HCT116 (cell line): ENCODE measurements around the gene CD8A. TPM values are rescaled to one million over a fixed set of nuclear protein-coding genes. Genes with fewer than 3 reads are reported as not detected.

ENCODE experiments used
- ATAC-seq: fragments of 200-7000 bp; cut with Tn5 transposase; 2 replicates; pipeline ENCODE4 v1.9.1; 2020; ENCODE audit warnings: mild to moderate bottlenecking, moderate library complexity
- BruUV-seq: library from RNA; stranded (reverse); fragments of 400-500 nt; replicated peaks from 2 replicates; lab custom pipeline; 2021; lab: Mats Ljungman, UMichigan
- CTCF ChIA-PET: fragments of 300-600 bp; sonication (Branson Sonifier 250); formaldehyde crosslinking; loops from one replicate; lab custom pipeline; 2021; ENCODE audit warnings: antibody characterized with exemption; lab: Charles Lee
- POLR2A ChIA-PET: fragments of 300-600, 350-600 bp; sonication (Branson Sonifier 250); formaldehyde crosslinking; loops from one replicate; lab custom pipeline; 2021; ENCODE audit warnings: antibody characterized with exemption; lab: Charles Lee
- RAD21 ChIA-PET, 2 experiments: fragments of 300-600 bp; sonication (Branson Sonifier 250); formaldehyde crosslinking; loops; one replicate each; lab custom pipeline; 2023; ENCODE audit warnings: low total read pairs in 2 of 2; ENCODE audit not compliant: uncharacterized antibody in 2 of 2, unreplicated experiment in 2 of 2, low non-redundant PET in 1 of 2; lab: Charles Lee
- DNase-seq: peaks from one replicate; pipeline ENCODE4 v3.0.0-alpha.2; 2010; ENCODE audit warnings: low read depth, low spot score
- H2AFZ ChIP-seq: fragments of 200-600 bp; shearing (Covaris generic), sonication (generic); 2 replicates; pipeline ENCODE4 v1.6.1; 2017; ENCODE audit warnings: low read depth, mixed run types, mixed read lengths, antibody characterized with exemption, low read length; ENCODE audit not compliant: poor library complexity, severe bottlenecking
- H3K27ac ChIP-seq: 2 replicates; pipeline ENCODE4 v1.5.1; 2012; ENCODE audit warnings: low read depth, low read length
- H3K27me3 ChIP-seq: fragments of 200-600 bp; sonication (generic); 2 replicates; pipeline ENCODE4 v1.6.1; 2016; ENCODE audit warnings: mixed run types, low read length, mixed read lengths; ENCODE audit not compliant: insufficient read depth
- H3K36me3 ChIP-seq, 2 experiments: fragments of 200-500 bp in 1 of 2; fragments of 200-600 bp in 1 of 2; sonication (Bioruptor generic) in 1 of 2; sonication (generic) in 1 of 2; 2 replicates each; pipeline versions ENCODE4 v1.5.1 to v1.6.1; 2014 to 2016; ENCODE audit warnings: low read length in 2 of 2, inconsistent platforms in 1 of 2, mixed read lengths in 1 of 2, mixed run types in 1 of 2; ENCODE audit not compliant: insufficient read depth in 2 of 2, control insufficient read depth in 1 of 2
- H3K4me1 ChIP-seq, 2 experiments: fragments of 200-600 bp in 1 of 2; sonication (generic) in 1 of 2; 2 replicates each; pipeline versions ENCODE4 v1.5.1 to v1.6.1; 2012 to 2017; ENCODE audit warnings: low read length in 2 of 2, inconsistent platforms in 1 of 2, mild to moderate bottlenecking in 1 of 2, mixed read lengths in 1 of 2, mixed run types in 1 of 2, moderate library complexity in 1 of 2; ENCODE audit not compliant: insufficient read depth in 2 of 2, control insufficient read depth in 1 of 2
- H3K4me2 ChIP-seq: fragments of 200-600 bp; sonication (generic); 2 replicates; pipeline ENCODE4 v1.6.1; 2017; ENCODE audit warnings: mixed run types, low read length, mixed read lengths
- H3K4me3 ChIP-seq, 2 experiments: fragments of 200-600 bp in 1 of 2; sonication (generic) in 1 of 2; replicated peaks in 1 of 2; 2 replicates each; pipeline ENCODE4 v1.5.1; 2011 to 2016; ENCODE audit warnings: low read length in 2 of 2, control low read depth in 1 of 2, low read depth in 1 of 2, mild to moderate bottlenecking in 1 of 2, mixed read lengths in 1 of 2, mixed run types in 1 of 2
- H3K79me2 ChIP-seq: fragments of 200-600 bp; sonication (generic); 2 replicates; pipeline ENCODE4 v1.6.1; 2017; ENCODE audit warnings: mild to moderate bottlenecking, mixed run types, low read length, moderate library complexity, mixed read lengths; ENCODE audit not compliant: insufficient read depth
- H3K9ac ChIP-seq: fragments of 200-600 bp; sonication (generic); 2 replicates; pipeline ENCODE4 v1.6.1; 2016; ENCODE audit warnings: low read length, mixed read lengths
- H3K9me2 ChIP-seq: fragments of 200-600 bp; sonication (generic), shearing (Covaris generic); 2 replicates; pipeline ENCODE4 v1.6.1; 2017; ENCODE audit warnings: mixed run types, mild to moderate bottlenecking, moderate library complexity; ENCODE audit not compliant: insufficient read depth
- H3K9me3 ChIP-seq, 2 experiments: fragments of 200-500 bp in 1 of 2; fragments of 200-600 bp in 1 of 2; sonication (Bioruptor generic) in 1 of 2; sonication (generic) in 1 of 2; 2 replicates each; pipeline ENCODE4 v1.6.1; 2014 to 2017; ENCODE audit warnings: low read length in 2 of 2, mixed read lengths in 2 of 2, inconsistent platforms in 1 of 2, low read depth in 1 of 2, mild to moderate bottlenecking in 1 of 2, mixed run types in 1 of 2, moderate library complexity in 1 of 2; ENCODE audit not compliant: control insufficient read depth in 1 of 2, insufficient read depth in 1 of 2
- H4K20me1 ChIP-seq: fragments of 200-600 bp; sonication (generic), shearing (Covaris generic); 2 replicates; pipeline ENCODE4 v1.6.1; 2017; ENCODE audit warnings: mixed run types, mild to moderate bottlenecking, moderate library complexity; ENCODE audit not compliant: insufficient read depth
- ATF3 ChIP-seq: IDR thresholded peaks from 2 replicates; pipeline ENCODE4 v1.6.1; 2012
- ELF1 ChIP-seq: IDR thresholded peaks from 2 replicates; pipeline ENCODE4 v1.6.1; 2012; ENCODE audit warnings: low read depth, borderline replicate concordance
- EZH2phosphoT487 ChIP-seq: fragments of 200-600 bp; IDR thresholded peaks from 2 replicates; pipeline ENCODE4 v1.6.1; 2018; ENCODE audit warnings: antibody characterized with exemption, borderline replicate concordance
- POLR2AphosphoS5 ChIP-seq: IDR thresholded peaks from 2 replicates; pipeline ENCODE4 v1.6.1; 2011; ENCODE audit warnings: mild to moderate bottlenecking, low read depth, low read length, moderate library complexity
- SRF ChIP-seq: IDR thresholded peaks from 2 replicates; pipeline ENCODE4 v1.6.1; 2012; ENCODE audit warnings: low read depth
- TCF7L2 ChIP-seq: IDR thresholded peaks from 2 replicates; pipeline ENCODE4 v1.7.0; 2011; ENCODE audit warnings: borderline replicate concordance, inconsistent platforms; ENCODE audit not compliant: insufficient read depth, insufficient read length; ENCODE audit errors: extremely low read depth
- YY1 ChIP-seq: IDR thresholded peaks from 2 replicates; pipeline ENCODE4 v1.6.1; 2011; ENCODE audit warnings: low read length, low read depth, moderate library complexity, mild to moderate bottlenecking; ENCODE audit not compliant: insufficient replicate concordance; ENCODE audit errors: extremely low read depth
- ZFX ChIP-seq: fragments of 450-650 bp; IDR thresholded peaks from 2 replicates; pipeline ENCODE4 v1.6.1; 2017
- intact Hi-C: fragments of 100-400 bp; cut with micrococcal nuclease; formaldehyde crosslinking; loops from 2 replicates; pipeline ENCODE4 v1.10.0; 2022
- total RNA-seq: library from RNA; stranded (reverse); gene quantifications from one replicate; pipeline ENCODE4 v1.2.1, GENCODE V29; 2021; ENCODE audit not compliant: unreplicated experiment
- TF ChIP-seq, protein P1 (sequence below): IDR thresholded peaks from 2 replicates; pipeline ENCODE4 v1.6.1; 2011; ENCODE audit warnings: mild to moderate bottlenecking, low read length, moderate library complexity; ENCODE audit not compliant: insufficient replicate concordance; ENCODE audit errors: extremely low read depth
- TF ChIP-seq, protein P2 (sequence below): IDR thresholded peaks from 2 replicates; pipeline ENCODE4 v1.6.1; 2012

Gene CD8A
- total RNA-seq, 1 experiment from 2014 or later = 0.76 TPM

GRCh38 chr2:86808315-86809161, 17.8 kb upstream of the CD8A start (continued):
- TF ChIP-seq ATF3 = no peak
- no peak for TF ChIP-seq ELF1
- TF ChIP-seq, protein P1, sequence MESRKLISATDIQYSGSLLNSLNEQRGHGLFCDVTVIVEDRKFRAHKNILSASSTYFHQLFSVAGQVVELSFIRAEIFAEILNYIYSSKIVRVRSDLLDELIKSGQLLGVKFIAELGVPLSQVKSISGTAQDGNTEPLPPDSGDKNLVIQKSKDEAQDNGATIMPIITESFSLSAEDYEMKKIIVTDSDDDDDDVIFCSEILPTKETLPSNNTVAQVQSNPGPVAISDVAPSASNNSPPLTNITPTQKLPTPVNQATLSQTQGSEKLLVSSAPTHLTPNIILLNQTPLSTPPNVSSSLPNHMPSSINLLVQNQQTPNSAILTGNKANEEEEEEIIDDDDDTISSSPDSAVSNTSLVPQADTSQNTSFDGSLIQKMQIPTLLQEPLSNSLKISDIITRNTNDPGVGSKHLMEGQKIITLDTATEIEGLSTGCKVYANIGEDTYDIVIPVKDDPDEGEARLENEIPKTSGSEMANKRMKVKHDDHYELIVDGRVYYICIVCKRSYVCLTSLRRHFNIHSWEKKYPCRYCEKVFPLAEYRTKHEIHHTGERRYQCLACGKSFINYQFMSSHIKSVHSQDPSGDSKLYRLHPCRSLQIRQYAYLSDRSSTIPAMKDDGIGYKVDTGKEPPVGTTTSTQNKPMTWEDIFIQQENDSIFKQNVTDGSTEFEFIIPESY = no peak
- no peak for TF ChIP-seq EZH2phosphoT487
- TF ChIP-seq SRF = no peak
- TF ChIP-seq, all 23 proteins: peak for 4

DNA sequence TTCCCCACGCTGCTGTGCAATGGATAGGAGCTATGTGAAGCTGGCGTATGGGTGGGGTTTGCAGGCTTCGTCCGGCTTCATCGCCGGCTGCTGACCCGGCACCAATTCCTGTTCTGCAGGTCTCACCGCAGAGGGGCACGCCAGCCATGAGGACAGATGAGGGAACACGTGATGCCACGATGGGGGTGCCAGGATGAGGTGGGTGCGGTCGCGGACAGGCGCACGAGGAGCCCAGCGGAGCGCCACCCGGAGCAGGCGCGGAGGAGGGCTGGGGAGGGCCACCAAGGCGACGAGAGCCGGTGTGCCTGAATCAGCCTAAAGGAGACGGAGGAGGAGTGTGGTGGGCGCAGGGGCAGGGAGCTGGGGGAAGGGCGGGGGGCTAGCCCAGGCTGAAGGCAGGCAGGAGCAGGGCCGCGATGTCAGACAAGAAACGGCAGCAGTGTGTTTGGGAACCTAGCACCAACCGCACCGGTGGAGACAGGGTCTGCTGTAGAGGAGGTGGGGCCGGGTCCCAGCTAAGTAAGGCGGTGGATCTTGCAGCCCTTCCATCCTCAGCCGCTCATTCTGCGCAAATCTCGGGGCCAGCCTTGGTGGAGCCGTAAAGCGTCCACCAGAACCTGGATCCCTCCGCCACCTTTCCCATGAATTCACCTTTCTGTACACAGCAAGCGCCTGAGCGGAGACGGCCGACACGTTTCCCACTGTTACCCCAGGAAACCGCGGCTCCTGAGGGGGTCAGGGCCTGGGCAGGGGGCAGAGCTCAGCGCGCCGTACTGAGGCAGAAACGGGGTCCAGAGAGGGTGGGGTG, 17.0 kb upstream of the CD8A start:
- Histone ChIP-seq H3K9ac (peak overlapping the region; percentile 62), H4K20me1 (no peaks in the 10 kb centered on the region), H3K4me1 (peaks cover 5 to 20% of the 10 kb centered on the region in 2 experiments), H3K4me3 (peak overlapping the region; percentile 50 to 67), H3K9me3 (no peaks in the 10 kb centered on the region), H3K36me3 (no peaks in the 10 kb centered on the region), H3K9me2 (no peaks in the 10 kb centered on the region), H3K4me2 (peak overlapping the region; percentile 97), H3K27ac (peak overlapping the region; percentile 44; the same call in 1 of the 2 replicates), H3K27me3 (no peaks in the 10 kb centered on the region), H3K79me2 (no peaks in the 10 kb centered on the region), H2AFZ (peak overlapping the region; percentile 98)
- DNase-seq (peak; percentile 75), ATAC-seq (peak; percentile 73)
- CTCF ChIA-PET = interaction anchor here (0.7 kb wide), 1 partner anchor 53 kb away, joined by 3 read pairs; no protein-coding TSS in a partner anchor
- BruUV-seq = no TSS peak
- RAD21 ChIA-PET = interaction anchor here in 1 of 2 experiments (0.9 kb wide), 1 partner anchor 411 kb away, joined by 3 read pairs; no protein-coding TSS in a partner anchor
- intact Hi-C loops = loop anchor here (10.0 kb wide), 1 partner anchor 407 kb away; no protein-coding TSS in a partner anchor
- TF ChIP-seq POLR2AphosphoS5 (peak; percentile 22; the same call in 1 of the 2 replicates), ZFX (peak; percentile 48; the same call in 1 of the 2 replicates), TCF7L2 (no peak), YY1 (peak; percentile 33)
- TF ChIP-seq, protein P2, sequence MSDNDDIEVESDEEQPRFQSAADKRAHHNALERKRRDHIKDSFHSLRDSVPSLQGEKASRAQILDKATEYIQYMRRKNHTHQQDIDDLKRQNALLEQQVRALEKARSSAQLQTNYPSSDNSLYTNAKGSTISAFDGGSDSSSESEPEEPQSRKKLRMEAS = peak; percentile 96
- POLR2A ChIA-PET = no interaction called here
